Body of pancreas (tissue), 4 donors: ENCODE data around the gene HTR6.
A peak's percentile ranks its signal among the peaks of the same experiment; 100 is the strongest.

Experiments
- CTCF ChIP-seq, 7 experiments: fragments of 450-650 bp in 4 of 7; fragments of 200-600 bp in 3 of 7; sonication (generic) in 3 of 7; IDR thresholded peaks; one replicate each; pipeline ENCODE4 v1.5.1; 2016 to 2019; ENCODE audit warnings: antibody characterized with exemption in 7 of 7
- POLR2A ChIP-seq, 3 donors: fragments of 450-650 bp; IDR thresholded peaks; one replicate each; pipeline ENCODE4 v1.6.1; 2016; ENCODE audit warnings: antibody characterized with exemption in 3 of 3, mild to moderate bottlenecking in 2 of 3

GRCh38 chr1:19651141-19651737 is 13.4 kb upstream of the HTR6 start:
- TF ChIP-seq CTCF (IDR thresholded peaks at IDR 0.05) (peak; percentile 25 to 66 (median 60)), POLR2A (IDR thresholded peaks at IDR 0.05) (no peak)
